Liver (tissue), 3 donors: ENCODE results near the gene IGDCC3.

Experiments
- EGR1 ChIP-seq, 2 donors: IDR thresholded peaks; 2 replicates each; pipeline ENCODE4 v1.6.1; 2016 to 2018; ENCODE audit warnings: antibody characterized with exemption in 2 of 2, low read depth in 2 of 2
- GABPA ChIP-seq, 2 donors: IDR thresholded peaks in 1 of 2; conservative IDR thresholded peaks in 1 of 2; 2 replicates each; pipeline ENCODE4 v1.6.1; 2016; ENCODE audit warnings: antibody characterized with exemption in 2 of 2, mild to moderate bottlenecking in 1 of 2, moderate library complexity in 1 of 2
- RXRA ChIP-seq, 2 donors: IDR thresholded peaks; 2 replicates each; pipeline ENCODE4 v1.6.1; 2017 to 2018; ENCODE audit warnings: antibody characterized with exemption in 2 of 2, mild to moderate bottlenecking in 1 of 2
- SP1 ChIP-seq: IDR thresholded peaks from 2 replicates; pipeline ENCODE4 v1.6.1; 2018; ENCODE audit warnings: antibody characterized with exemption, mild to moderate bottlenecking
- TAF1 ChIP-seq: conservative IDR thresholded peaks from 2 replicates; pipeline ENCODE4 v1.6.1; 2016; ENCODE audit warnings: antibody characterized with exemption, mild to moderate bottlenecking
- YY1 ChIP-seq: IDR thresholded peaks from 2 replicates; pipeline ENCODE4 v1.6.1; 2016; ENCODE audit warnings: antibody characterized with exemption, mild to moderate bottlenecking
- TF ChIP-seq, protein P1 (sequence below): fragments of 150-350 bp; IDR thresholded peaks from 2 replicates; pipeline ENCODE4 v1.5.1; 2017; ENCODE audit warnings: improper control_type of control experiment, low read depth, low read length; ENCODE audit not compliant: missing input control
- TF ChIP-seq, protein P2 (sequence below): IDR thresholded peaks from 2 replicates; pipeline ENCODE4 v1.6.1; 2016; ENCODE audit warnings: antibody characterized with exemption
- TF ChIP-seq, protein P3 (sequence below): IDR thresholded peaks from 2 replicates; pipeline ENCODE4 v1.6.1; 2016; ENCODE audit warnings: antibody characterized with exemption
- donor health status: healthy.
- donor health status: healthy.

DNA sequence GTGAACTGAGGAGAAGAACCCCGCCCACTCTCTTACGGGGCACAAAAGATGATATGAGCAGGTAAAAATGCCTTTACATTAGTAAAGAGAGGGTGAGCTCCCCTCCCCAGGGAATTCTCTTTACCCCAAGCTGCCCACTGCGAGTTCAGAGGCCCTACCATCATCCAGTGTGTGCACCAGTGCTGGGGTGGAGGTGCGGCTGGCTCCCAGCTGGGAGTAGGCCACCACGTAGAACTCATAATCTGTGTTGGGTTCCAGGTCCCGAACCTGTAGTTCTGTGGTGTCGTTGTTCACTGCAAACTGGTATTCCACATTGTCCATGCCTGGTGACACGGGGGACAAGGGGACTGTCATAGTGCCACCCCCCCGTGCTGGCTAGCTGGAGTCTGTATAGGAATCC is 17.1 kb upstream of the IGDCC3 start:
- TF ChIP-seq RXRA (IDR thresholded peaks at IDR 0.05) (no peak), YY1 (no peak), GABPA (IDR thresholded peaks at IDR 0.05 in 1 of 2, conservative IDR thresholded peaks at IDR 0.05 in 1 of 2) (no peak), EGR1 (IDR thresholded peaks at IDR 0.05; ENCODE audit: low read depth in 2 of 2) (no peak), TAF1 (no peak), SP1 (no peak)
- TF ChIP-seq, protein P1, sequence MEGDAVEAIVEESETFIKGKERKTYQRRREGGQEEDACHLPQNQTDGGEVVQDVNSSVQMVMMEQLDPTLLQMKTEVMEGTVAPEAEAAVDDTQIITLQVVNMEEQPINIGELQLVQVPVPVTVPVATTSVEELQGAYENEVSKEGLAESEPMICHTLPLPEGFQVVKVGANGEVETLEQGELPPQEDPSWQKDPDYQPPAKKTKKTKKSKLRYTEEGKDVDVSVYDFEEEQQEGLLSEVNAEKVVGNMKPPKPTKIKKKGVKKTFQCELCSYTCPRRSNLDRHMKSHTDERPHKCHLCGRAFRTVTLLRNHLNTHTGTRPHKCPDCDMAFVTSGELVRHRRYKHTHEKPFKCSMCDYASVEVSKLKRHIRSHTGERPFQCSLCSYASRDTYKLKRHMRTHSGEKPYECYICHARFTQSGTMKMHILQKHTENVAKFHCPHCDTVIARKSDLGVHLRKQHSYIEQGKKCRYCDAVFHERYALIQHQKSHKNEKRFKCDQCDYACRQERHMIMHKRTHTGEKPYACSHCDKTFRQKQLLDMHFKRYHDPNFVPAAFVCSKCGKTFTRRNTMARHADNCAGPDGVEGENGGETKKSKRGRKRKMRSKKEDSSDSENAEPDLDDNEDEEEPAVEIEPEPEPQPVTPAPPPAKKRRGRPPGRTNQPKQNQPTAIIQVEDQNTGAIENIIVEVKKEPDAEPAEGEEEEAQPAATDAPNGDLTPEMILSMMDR, result no peak
- TF ChIP-seq, protein P2, sequence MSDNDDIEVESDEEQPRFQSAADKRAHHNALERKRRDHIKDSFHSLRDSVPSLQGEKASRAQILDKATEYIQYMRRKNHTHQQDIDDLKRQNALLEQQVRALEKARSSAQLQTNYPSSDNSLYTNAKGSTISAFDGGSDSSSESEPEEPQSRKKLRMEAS, result no peak
- TF ChIP-seq, protein P3, sequence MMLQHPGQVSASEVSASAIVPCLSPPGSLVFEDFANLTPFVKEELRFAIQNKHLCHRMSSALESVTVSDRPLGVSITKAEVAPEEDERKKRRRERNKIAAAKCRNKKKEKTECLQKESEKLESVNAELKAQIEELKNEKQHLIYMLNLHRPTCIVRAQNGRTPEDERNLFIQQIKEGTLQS, result no peak
